Breast epithelium (tissue), 3 donors: Measurements from ENCODE around the gene ANKRD39.

Experiments
- CTCF ChIP-seq, 3 donors: fragments of 450-650 bp; IDR thresholded peaks; one replicate each; pipeline ENCODE4 v1.5.1; 2016 to 2017; ENCODE audit warnings: antibody characterized with exemption in 3 of 3, mild to moderate bottlenecking in 3 of 3, moderate library complexity in 3 of 3
- POLR2AphosphoS5 ChIP-seq, 3 donors: sonication (generic); formaldehyde crosslinking; IDR thresholded peaks; one replicate each; pipeline ENCODE4 v1.6.1; 2017; ENCODE audit warnings: antibody characterized with exemption in 3 of 3

GRCh38 chr2:96816127-96816835 is 41.5 kb downstream of the ANKRD39 start, which contains the start of gene CNNM3:
- peak; percentile 52 to 73 (median 70) for TF ChIP-seq CTCF (IDR thresholded peaks at IDR 0.05)
- peak; percentile 62 to 80 (median 71) for TF ChIP-seq POLR2AphosphoS5 (IDR thresholded peaks at IDR 0.05)
